Limb (tissue), 2 donors: Measurements from ENCODE around the gene MTREX.

Experiments used
- DNase-seq, 2 donors: peaks; one replicate each; pipeline ENCODE4 v3.0.0-alpha.2; 2016; ENCODE audit errors: extremely low spot score in 2 of 2

The MTREX gene

GRCh38 chr5:55470282-55470681 is 162.5 kb downstream of the MTREX start:
- DNase-seq = no peak

GRCh38 chr5:55471468-55471867 is 163.7 kb downstream of the MTREX start:
- no peak for DNase-seq

GRCh38 chr5:55472642-55473041 is 164.9 kb downstream of the MTREX start:
- no peak for DNase-seq
